GM21447 (cell line): Measurements from ENCODE around the gene CTNND2.
"Not testable (repeated sequence)": the region's sequence is repeated elsewhere in the genome, so short reads cannot be mapped to it uniquely, and the experiment has no call there.

Source experiments
- ATAC-seq: cut with Tn5 transposase; IDR thresholded peaks from one replicate; pipeline ENCODE4 v1.9.1; 2021; ENCODE audit not compliant: unreplicated experiment

The CTNND2 gene

DNA sequence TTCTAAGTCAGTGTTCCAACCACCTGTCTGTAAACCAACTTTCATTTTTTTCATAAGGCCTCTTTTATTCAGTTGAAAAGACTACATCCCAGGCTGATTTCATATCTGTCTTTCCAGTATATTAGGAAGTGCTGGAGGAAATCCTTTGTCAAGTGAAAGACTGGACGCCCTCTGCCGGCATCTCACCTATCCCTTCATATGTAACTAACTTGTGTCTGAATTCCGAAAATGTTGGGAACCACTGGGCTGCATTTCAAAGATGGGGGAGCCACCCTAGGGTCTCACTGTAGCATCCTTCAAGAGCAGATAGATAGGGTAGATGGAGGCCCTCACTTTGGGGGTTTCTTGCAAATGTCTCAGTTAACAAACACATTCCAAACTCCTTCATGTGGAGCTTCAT is 569.8 kb downstream of the CTNND2 start:
- no peak for ATAC-seq

DNA sequence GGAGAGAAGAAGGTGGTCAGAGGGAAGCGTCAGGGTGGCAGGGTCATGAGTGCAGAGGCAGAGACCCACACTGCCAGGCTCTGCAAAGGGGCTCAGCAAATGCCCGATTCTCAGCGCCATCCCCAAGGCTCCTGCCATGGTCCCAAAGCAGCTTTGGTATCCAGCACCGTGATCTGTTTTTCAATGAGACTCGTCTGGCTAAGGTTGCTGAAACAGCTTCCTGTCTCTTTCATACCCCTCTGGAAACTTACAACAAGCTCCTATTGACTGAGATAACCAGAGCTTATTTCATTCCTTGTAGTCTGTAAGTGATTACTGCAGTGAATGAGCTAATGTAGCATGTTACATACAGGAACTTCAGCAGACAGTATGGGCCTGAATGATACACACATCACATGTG is 574.6 kb downstream of the CTNND2 start:
- ATAC-seq, result no peak

DNA sequence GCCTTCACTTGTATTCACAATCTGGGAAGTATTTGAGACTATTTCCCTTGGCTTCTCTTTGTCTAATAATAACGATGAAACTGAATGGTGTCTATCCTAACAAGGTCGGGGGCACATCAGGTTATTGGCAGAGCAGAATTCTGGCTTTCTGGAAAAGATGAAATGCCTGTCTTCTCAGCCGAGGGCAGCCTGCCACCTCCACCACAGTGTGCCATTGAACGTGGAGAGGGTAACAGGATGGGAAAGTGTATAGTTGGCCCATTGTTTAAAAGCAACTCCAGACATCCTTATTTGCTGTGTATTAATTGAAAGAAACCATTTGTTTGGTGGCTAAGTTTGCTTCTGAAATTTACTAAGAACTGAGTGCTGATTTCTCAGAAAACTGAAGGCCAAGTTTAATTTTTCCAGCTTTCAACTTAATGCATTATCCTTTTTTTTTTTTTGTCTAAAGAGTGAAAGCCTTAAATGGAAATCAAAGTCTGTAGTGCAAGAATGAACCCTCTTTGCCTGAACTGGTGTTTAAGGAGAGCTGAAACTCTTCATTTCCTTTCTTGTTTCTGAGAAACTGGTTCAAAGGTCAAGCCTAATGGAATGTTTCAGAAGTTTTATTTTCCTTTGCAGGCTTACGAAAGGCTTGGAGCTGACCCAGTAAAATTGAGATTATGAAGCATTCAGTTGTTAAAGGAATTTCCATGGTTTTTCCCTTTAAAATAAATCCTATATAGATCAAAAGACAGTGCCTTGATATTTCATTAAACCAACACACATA is 579.5 kb downstream of the CTNND2 start:
- no peak for ATAC-seq

DNA sequence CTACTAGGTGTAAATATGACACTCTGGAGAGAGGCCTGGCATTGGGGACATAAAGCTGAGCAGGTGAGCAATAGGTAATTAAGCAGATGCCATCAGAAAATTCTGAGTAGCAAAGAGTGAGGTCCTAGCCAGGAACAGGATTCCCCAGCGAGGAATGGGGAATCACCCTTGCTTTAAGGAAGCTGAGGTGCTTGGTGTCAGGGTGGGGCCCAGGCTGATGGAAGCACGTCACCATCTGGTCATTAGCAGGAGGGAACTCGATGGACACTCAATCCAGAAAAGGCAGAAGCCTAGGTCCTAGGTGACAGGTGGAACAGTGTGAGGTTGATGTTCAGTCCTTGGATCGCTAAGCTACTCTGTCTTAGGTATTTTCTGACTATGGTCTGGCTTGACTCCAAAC is 580.5 kb downstream of the CTNND2 start:
- ATAC-seq, result no peak

DNA sequence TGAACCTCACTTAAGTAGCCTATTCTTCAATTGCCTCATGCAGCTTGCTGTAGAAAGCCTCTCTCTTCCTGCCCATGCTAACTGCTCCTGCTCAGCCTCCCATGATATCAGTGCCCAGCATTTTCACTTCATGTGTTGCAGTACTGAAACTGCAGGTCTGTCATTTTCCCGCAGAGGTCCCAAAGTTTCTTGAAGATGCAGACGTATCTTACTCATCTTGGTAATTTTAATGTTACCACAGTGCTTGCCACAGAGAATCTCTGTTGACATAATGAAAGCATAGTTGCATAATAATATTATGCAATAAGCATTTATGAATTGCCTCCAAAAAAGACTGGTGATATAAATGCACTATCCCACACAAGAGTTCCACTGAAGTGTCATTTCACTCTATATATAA is 582.1 kb downstream of the CTNND2 start:
- no peak for ATAC-seq

DNA sequence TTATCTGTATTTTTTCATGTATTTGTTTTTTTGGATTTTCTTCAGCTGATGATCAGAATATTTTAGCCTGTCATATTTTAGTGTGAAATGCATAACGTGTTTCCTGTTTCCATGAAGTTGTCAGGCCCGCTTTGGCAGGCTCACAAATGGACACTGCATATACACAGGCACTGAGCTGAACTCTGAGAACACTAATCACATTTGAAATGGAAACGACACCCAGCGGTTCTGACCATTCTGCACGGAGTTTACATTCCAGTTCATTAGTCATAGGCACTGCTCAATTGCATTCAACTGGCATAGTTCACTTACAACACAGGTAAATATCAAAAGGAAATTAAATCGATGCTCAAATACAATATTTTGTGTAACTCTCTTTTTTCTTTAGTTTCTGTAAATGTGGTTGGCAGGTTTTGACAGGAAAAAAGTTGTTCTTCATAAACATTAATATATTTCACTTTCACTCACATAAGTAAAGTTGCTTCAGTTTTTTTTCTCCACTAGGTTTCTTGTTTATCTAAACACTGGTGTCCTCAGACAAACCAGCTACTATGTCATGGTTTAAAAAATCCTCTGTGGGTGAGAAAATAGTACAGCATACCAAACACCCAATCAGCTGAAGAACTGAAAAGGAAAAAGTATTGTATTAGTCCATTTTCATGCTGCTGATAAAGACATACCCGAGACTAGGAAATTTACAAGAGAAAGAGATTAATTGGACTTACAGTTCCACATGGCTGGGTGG is 584.2 kb downstream of the CTNND2 start:
- no peak for ATAC-seq

DNA sequence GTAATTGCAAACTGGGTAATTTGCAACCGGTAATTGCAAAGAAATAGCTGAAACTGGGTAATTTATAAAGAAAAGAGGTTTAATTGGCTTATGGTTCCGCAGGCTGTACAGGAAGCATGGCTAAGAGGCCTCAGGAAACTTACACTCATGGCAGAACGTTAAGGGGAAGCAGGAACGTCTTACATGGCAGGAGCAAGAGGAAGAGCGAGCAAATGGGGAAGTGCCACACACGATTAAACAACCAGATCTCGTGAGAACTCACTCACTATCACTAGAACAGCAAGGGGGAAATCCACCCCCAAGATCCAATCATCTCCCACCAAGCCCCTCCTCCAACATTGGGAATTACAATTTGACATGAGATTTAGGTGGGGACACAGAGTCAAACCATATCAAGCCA is 590.6 kb downstream of the CTNND2 start:
- not testable (repeated sequence) for ATAC-seq

DNA sequence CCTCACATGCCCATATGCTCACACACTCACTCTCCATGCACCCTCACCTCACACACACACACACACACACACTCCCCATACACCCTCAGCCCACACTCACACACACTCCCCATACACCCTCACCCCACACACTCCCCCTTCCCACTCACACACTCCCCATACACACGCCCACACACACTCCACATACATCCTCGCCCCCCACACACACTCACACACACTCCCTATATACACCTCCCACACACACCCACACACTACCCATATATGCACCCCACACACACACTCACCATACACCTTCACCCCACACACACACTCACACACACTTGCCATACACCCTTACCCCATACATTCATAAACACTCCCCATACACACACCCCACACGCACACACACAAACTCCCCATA is 592.5 kb downstream of the CTNND2 start:
- no peak for ATAC-seq

DNA sequence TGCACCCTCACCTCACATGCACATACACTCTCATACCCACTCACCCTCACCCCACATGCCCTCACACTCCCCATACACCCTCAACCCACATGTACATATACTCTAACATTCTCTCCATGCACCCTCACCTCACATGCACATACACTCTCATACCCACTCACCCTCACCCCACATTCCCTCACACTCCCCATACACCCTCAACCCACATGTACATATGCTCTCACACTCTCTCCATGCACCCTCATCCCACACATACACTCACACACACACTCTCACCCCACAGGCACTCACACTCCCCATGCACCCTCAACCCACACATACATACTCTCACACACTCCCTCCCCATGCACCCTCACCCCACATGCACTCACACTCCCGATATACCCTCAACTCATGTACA is 593.0 kb downstream of the CTNND2 start:
- no peak for ATAC-seq

DNA sequence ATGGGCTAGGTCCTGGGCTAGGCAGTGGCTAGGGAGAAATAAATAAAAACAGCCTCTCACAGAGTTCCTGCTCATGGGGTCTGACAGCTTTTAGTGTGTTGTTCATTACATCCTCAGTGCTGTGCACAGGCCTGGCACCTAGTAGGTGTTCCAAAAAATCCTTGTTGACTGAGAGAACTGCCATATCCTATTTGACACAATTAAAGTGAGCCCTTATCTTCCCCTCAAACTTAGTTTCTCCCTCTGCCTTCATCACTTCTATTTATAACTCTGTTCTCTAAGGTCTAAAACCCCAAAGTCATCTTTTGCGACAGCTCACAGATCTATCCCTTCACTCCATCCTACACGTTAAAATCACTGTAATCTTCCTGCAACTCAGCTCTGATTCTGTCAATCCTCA is 594.1 kb downstream of the CTNND2 start:
- ATAC-seq, result no peak

DNA sequence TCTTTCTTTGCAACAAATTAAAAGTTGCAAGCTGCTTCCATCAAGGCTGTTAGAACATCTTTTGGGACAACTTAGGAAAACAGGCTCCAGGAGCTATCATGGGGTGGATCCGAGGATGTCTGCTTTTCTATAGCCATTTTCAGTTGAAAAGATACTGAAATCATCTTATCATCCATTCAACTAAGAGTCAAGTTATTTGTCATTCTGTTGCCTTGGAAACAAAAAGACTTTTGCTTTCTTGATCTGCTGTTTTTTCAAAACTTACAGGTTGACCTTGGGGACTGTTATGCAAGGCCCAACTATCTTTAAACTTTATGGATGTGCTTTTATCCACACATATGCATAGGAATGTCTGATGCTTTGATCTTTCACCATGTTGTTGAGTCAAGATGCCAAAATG is 597.9 kb downstream of the CTNND2 start:
- ATAC-seq, result no peak

DNA sequence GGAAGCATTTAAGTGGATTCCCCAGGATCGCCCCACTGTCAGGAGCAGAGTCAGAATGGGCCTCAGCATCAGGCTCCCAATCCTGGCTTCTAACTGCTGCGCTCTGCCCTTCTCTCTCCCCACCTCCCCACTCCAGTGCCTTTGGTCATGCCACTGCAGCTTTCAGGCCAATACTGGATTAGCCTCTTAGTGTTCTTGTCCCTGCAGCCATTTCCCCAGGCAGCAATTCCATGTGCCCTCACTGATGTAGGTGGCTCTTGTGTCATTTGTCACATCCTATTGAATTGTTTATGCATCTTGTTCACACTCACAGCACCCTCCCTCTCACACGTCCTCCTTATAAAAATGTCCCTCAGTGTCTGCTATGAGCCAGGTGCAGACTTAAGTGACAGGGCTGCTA is 599.0 kb downstream of the CTNND2 start:
- ATAC-seq, result no peak

DNA sequence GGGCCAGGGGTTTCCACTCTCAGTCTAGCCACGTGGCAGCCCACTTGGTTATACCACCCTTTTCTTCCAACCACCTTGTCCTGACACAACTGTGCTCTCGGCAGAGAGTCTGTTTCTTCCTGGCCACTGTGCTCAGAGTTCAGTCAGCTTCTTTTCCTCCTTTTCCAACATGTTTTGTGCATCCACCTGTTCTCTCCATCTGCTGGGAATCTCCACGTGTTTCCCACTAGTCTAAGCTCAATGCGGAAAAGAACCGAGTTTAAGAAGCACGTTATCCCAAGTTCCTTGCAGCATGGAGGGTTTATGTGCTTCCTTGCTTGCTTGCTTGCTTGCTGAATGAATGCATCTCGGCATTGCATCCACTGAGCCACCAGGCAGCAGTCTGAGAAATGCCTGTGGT is 599.6 kb downstream of the CTNND2 start:
- no peak for ATAC-seq

DNA sequence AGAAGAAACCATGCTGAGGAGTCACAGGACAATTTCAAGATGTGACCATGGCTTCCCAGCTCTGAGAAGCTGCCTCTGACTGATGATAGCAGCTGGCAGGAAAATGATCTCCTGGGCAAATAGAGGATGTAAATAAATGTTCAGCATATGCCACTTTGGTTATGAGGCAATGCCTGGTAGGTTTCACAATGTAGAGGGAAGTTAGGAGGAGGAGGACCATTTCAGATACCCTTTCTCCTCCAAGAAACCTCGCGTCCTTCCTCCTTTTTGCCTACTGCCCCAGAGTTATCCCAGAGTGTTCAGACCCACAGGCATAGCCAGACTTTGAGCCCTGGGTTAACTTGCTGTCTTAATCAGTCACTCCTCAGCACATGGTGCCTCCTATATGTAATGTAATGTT is 601.6 kb downstream of the CTNND2 start:
- ATAC-seq, result no peak

DNA sequence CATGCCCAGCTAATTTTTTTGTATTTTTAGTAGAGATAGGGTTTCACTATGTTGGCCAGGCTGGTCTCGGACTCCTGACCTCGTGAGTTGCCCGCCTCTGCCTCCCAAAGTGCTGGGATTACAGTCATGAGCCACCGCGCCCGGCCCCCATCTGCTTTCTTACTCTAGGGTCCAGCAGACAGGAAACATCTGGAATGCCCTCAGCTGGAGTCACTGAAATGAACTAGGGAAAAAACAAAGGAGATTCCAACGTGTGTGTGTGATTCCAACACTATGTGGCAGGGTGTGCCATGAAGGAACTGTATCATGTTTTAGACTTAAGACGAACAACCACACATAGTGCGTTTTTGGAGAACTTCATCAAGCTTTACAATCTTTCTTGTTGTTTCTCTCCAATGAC is 603.1 kb downstream of the CTNND2 start:
- no peak for ATAC-seq

DNA sequence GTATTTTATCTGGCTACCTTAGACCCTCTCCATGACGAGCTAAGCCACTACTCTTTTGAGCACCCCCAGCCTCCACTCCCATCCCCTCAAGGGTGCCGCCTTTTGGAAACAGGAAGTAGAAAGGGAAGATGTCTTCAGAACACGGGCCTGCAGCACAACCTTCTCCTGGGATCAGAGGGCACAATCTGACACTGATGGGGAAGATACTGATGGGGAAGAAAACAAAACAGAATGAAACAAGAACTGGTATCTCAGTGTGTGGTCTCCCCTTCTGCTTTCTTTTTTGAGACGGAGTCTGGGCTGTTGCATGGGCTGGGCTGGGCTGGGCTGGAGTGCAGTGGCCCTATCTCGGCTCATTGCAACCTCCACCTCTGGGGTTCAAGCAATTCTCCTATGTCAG is 603.5 kb downstream of the CTNND2 start:
- ATAC-seq, result no peak

DNA sequence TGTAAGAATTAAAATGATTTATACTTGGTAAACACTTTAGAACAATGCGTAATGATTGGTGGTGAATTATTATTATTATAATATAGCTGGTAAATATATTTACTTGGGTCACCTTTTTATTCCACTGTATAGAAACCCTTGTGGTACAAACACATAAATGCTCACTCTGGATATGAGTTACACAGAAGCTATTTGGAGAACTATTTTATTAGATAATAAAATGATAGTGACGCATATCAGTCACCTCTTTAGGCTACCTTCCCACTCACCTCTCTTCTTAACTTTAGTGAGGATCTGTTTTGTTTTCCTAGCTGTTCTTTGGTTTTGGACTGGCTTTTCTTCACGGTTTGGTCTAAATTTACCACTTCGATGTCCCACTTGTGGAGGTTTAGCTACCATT is 605.4 kb downstream of the CTNND2 start:
- ATAC-seq, result no peak

DNA sequence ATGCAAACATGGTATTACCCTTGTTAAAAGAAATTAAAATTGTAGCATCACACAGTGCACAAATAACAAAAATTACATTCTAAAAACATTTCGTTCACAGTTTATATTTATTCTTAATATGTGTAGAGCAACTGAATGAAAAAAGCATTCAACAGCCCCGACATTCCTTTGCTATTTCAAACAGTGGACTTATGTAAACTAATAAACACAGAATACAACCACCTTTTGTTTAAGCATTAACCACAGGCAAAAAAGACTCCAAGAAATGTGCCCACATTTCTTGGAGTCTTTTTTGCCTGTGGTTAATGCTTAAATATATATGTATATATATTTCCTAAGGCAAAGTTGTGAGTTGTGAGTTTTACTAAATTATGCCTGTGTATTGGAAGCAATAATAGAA is 610.7 kb downstream of the CTNND2 start:
- no peak for ATAC-seq

DNA sequence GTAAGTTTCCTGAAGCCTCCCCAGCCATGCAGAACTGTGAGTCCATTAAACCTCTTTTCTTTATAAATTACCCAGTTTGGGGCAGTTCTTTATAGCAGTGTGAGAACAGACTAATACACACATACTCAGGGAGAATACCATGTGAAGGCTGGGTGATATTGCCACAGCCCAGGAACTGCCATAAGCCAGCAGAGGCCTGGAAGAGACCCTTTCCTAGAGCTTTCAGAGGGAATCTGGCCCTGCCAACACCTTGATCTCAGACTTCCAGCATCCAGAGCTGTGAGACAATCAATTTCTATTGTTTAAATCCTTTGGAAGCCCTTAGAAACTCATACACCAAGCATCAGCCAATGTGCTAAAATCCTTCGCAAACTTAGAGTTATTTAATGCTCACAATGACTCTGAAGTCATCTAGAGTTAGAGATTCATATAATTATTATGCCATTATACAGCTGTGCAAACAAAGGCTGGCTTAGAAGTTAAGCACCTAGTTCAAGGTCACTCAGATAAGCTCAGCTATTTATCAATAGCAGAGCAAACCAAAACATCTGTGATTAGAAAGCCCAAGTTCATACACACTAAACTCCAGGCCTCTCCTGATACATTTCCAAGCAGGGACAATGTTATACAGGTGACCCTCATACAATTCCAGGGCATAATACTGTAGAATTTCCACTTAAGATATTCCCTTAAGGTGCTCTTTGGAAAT is 611.4 kb downstream of the CTNND2 start:
- no peak for ATAC-seq

DNA sequence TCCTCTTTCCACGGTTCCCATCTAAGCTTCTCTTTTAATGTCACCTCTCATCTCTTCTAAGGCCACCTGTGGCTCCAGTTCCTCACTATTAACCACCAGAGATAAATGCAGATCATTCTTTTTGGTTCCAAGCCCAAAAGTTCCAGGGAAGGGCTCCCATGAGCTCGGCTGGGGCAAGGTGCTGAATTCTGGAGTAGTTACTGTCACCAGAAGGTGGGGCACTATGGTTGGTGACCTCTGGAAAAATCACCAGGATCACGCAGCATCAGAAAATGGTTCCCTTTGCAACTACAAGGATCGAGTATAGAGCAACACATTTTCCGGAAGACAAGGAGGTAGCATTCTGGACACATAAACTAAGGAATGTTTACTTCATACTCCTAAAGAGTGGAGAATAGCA is 614.5 kb downstream of the CTNND2 start:
- ATAC-seq, result no peak

DNA sequence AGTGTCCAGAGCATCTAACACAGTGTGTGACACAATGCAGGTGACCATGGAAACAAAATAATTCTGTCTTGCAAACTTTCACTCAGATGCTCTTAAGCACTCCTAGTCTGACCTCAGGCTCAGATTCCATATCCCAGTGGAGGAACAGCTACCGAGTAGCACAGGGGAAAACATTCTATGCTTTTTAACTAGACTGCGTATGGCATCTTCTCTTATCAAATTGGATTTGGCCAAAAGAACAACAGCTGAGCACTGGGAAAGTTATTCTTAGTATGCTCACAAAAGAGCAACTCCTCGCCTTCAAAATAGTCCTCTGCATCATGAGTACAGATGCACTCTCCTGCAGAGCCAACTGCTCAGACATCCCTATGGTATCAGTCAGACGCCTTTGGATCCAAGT is 615.0 kb downstream of the CTNND2 start:
- no peak for ATAC-seq

DNA sequence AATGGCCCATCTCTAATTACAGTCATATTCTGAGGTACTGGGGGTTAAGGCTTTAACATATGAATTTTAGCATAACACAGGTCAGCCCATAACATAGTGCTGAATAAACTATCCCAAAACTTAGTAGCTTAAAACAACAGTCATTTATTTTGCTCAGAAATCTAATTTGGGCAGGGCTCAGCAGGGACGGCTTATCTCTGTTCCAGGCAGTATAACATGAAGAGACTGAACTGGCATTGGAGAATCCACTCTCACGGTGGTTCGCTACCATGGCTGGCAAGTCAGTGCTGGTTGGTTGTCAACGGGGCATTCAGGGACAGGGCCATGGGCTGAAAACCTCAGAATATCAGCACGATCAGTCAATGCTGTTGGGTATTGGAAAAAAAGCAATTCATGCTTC is 622.4 kb downstream of the CTNND2 start:
- no peak for ATAC-seq
